ENCODE measurements around the gene CYP4Z1. TPM values are rescaled to one million over a fixed set of nuclear protein-coding genes. Genes with fewer than 3 reads are reported as not detected.
A peak's percentile ranks its signal among the peaks of the same experiment; 100 is the strongest.

Gene CYP4Z1, protein sequence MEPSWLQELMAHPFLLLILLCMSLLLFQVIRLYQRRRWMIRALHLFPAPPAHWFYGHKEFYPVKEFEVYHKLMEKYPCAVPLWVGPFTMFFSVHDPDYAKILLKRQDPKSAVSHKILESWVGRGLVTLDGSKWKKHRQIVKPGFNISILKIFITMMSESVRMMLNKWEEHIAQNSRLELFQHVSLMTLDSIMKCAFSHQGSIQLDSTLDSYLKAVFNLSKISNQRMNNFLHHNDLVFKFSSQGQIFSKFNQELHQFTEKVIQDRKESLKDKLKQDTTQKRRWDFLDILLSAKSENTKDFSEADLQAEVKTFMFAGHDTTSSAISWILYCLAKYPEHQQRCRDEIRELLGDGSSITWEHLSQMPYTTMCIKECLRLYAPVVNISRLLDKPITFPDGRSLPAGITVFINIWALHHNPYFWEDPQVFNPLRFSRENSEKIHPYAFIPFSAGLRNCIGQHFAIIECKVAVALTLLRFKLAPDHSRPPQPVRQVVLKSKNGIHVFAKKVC
- not detected in 2 replicates for total RNA-seq

DNA sequence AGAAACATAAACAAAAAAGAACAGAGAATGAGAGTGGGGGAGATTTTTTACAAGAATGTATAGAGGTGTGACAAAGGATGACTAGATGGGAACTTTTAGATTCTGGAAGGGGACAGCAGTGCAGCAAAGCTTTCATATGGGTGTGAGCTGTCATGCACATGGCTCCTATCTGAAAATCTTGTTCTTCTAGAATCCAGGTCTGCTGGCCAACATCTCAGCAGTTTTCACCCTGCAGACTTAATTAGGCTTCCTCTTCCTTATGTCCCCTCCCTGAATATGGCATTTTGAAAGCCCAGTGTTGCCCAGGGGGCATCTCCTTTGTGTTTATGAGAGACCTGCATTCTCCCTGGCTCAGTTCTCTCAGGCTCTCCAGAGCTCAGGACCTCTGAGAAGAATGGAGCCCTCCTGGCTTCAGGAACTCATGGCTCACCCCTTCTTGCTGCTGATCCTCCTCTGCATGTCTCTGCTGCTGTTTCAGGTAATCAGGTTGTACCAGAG, at the start of gene CYP4Z1:
Gene CYP4Z1 (plus strand): TSS at position 135 of the 498 bp plus-strand sequence. CDS start 260 bp downstream, at position 395.
- H3K4me3 ChIP-seq (ENCODE audit: low read depth, low read length), result no peak within 1 kb of the TSS
- H3K27me3 ChIP-seq (ENCODE audit: control insufficient read depth, insufficient read depth, low read length), result no peaks in the 10 kb centered on the region
- DNase-seq (ENCODE audit: low read depth), result no peak
- H3K36me3 ChIP-seq (ENCODE audit: control insufficient read depth, insufficient read depth, low read length), result no peaks in the 10 kb centered on the region
- TF ChIP-seq, protein P1, sequence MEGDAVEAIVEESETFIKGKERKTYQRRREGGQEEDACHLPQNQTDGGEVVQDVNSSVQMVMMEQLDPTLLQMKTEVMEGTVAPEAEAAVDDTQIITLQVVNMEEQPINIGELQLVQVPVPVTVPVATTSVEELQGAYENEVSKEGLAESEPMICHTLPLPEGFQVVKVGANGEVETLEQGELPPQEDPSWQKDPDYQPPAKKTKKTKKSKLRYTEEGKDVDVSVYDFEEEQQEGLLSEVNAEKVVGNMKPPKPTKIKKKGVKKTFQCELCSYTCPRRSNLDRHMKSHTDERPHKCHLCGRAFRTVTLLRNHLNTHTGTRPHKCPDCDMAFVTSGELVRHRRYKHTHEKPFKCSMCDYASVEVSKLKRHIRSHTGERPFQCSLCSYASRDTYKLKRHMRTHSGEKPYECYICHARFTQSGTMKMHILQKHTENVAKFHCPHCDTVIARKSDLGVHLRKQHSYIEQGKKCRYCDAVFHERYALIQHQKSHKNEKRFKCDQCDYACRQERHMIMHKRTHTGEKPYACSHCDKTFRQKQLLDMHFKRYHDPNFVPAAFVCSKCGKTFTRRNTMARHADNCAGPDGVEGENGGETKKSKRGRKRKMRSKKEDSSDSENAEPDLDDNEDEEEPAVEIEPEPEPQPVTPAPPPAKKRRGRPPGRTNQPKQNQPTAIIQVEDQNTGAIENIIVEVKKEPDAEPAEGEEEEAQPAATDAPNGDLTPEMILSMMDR (IDR thresholded peaks at IDR 0.05; ENCODE audit: insufficient read depth, low read length, poor library complexity, severe bottlenecking), result no peak

DNA sequence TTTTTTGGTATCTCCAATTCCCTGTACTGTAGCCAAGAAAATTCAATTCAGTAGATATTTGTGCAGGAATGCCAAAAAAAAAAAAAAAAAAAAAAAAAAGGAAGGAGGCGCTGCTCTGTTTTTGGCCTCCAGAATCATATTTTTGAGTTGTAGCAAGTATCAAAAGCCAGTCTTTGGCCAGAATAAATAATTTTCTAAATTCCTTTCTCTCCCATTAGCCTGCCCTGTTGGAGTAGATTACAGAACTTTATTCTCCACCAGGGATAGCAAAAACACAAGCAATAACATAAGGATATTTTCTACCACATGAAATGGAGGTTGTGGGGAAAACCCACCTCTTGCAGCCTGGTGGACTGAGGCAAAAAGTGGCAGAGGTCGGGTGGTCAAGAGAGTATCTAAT, 46.0 kb upstream of the CYP4Z1 start:
- H3K27me3 ChIP-seq (ENCODE audit: control insufficient read depth, insufficient read depth, low read length), result peaks cover 8% of the 10 kb centered on the region
- TF ChIP-seq, protein P1 (IDR thresholded peaks at IDR 0.05; ENCODE audit: insufficient read depth, low read length, poor library complexity, severe bottlenecking), result no peak

DNA sequence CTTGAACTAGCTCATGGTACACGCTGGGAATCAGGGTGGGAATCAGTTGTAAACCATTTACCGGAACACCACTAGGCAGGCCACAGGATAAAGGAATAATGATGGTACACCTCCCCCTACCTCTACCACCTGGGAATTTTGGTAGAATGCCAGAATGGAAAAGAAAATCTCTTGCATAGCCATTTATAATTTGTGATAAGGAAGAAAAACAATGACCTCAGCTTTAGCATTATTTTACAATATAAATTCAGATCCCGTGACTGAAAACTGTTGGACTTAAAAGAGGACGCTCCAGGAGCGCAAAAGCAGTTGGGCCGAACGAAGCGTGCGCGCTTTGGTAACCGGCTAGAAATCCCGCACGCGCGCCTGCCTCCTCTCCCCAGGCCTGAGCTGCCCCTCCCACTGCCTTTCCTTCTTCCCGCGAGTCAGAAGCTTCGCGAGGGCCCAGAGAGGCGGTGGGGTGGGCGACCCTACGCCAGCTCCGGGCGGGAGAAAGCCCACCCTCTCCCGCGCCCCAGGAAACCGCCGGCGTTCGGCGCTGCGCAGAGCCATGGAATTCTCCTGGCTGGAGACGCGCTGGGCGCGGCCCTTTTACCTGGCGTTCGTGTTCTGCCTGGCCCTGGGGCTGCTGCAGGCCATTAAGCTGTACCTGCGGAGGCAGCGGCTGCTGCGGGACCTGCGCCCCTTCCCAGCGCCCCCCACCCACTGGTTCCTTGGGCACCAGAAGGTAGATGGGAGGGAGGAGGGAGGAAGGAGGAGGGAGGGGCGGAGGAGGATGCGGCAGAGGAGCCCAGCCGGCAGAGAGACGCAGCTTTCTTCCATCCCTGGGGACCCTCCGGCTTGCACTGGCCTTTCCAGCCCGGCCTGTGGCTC, 43.5 kb upstream of the CYP4Z1 start, which contains the start of gene CYP4X1:
Gene CYP4X1 (plus strand): TSS at position 402 of the 873 bp plus-strand sequence. CDS start 149 bp downstream, at position 551.
- no peaks in the 10 kb centered on the region for H3K36me3 ChIP-seq (ENCODE audit: control insufficient read depth, insufficient read depth, low read length)
- peak within 1 kb of the TSS; percentile 5 for H3K4me3 ChIP-seq (ENCODE audit: low read depth, low read length)
- H3K27me3 ChIP-seq (ENCODE audit: control insufficient read depth, insufficient read depth, low read length), result peaks cover 8% of the 10 kb centered on the region
- DNase-seq (ENCODE audit: low read depth), result no peak
- TF ChIP-seq, protein P1 (IDR thresholded peaks at IDR 0.05; ENCODE audit: insufficient read depth, low read length, poor library complexity, severe bottlenecking), result no peak

More for the DNA sequence above, 46.0 kb upstream of the CYP4Z1 start:
- Histone ChIP-seq H3K4me3 (ENCODE audit: low read depth, low read length) (no peak overlapping the region), H3K36me3 (ENCODE audit: control insufficient read depth, insufficient read depth, low read length) (no peaks in the 10 kb centered on the region)
- DNase-seq (ENCODE audit: low read depth), result no peak

DNA sequence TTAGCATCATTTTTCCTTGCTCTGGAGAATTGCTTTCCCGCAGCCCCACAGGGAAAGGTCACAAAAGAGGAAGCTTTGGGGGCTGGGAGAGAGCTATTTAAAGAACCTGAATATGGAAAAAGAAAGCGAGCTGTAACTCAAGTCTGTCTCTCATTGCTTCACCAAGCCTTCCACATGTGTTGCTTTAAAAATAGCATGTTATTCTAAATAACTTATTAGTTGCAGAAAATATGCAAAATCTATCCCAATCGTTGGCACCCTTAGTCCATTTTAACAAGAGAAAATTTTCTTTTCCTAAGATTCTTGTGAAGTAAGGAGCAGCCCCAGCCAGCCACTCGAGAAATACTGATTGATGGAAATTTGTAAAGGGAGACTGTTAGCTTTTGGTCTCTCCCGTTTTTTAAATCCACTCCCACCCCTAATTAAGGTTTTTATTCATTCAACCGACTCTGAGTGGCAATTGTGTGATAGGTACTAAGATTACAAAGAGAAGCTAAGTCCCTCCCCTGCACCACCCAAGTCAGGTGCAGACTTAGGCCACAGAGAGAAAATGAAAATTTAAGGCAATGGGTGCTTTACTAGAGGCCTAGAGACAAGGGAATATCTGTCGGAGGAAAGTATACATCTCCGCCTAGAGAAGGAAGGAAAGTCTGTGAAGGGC, 42.8 kb upstream of the CYP4Z1 start:
- Histone ChIP-seq H3K4me3 (ENCODE audit: low read depth, low read length) (no peak overlapping the region), H3K27me3 (ENCODE audit: control insufficient read depth, insufficient read depth, low read length) (peaks cover 8% of the 10 kb centered on the region), H3K36me3 (ENCODE audit: control insufficient read depth, insufficient read depth, low read length) (no peaks in the 10 kb centered on the region)
- DNase-seq (ENCODE audit: low read depth), result no peak
- TF ChIP-seq, protein P1 (IDR thresholded peaks at IDR 0.05; ENCODE audit: insufficient read depth, low read length, poor library complexity, severe bottlenecking), result no peak

DNA sequence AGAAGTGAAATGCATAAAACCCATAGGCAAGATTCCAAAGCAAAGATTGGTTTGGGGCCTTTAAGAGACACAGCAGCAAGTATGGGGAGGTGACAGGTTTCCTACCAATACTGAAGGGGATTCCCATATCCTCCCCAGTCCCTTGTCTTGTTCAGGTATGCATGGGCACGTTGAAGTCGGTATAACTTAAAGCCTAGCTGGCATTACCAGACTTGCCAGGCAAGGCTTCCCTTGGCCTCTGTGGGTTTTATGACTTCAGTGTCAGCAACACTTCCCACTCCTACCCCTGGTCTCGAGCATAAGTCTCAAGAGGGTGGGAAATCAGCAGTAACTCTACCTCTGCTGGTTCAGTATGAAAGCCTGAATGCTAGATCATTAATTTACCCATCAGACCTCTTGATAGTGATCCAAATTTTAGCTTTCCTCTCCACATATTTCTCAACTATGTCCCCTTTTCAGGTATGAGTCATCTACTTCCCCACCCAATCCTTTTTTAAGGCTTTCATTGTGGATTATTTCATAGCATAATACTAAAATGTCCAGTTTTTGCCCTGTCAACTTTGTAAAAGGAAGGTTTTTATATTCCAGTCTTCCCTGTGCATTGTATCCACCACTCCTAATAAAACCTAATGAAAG, 36.7 kb upstream of the CYP4Z1 start:
- no peaks in the 10 kb centered on the region for H3K36me3 ChIP-seq (ENCODE audit: control insufficient read depth, insufficient read depth, low read length)
- TF ChIP-seq, protein P1 (IDR thresholded peaks at IDR 0.05; ENCODE audit: insufficient read depth, low read length, poor library complexity, severe bottlenecking), result no peak
- H3K4me3 ChIP-seq (ENCODE audit: low read depth, low read length), result no peak overlapping the region
- DNase-seq (ENCODE audit: low read depth), result no peak
- H3K27me3 ChIP-seq (ENCODE audit: control insufficient read depth, insufficient read depth, low read length), result peaks cover 2% of the 10 kb centered on the region
